ENCODE data around the gene TTL.

- TF ChIP-seq POLR2A (IDR thresholded peaks at IDR 0.05) (no peak), CTCF (IDR thresholded peaks at IDR 0.05) (no peak)
Observed at GRCh38 chr2:112539306-112539705, 57.4 kb downstream of the TTL start.

All from upper lobe of left lung (tissue), 4 donors.